Caco-2 (cell line): ENCODE data around the gene GABBR1. TPM values are rescaled to one million over a fixed set of nuclear protein-coding genes. Genes with fewer than 3 reads are reported as not detected.

ENCODE experiments used
- BruUV-seq: library from RNA; stranded (reverse); fragments of 400-500 nt; replicated peaks from 2 replicates; lab custom pipeline; 2021; lab: Mats Ljungman, UMichigan
- CTCF ChIA-PET: fragments of 300-600 bp; sonication (Branson Sonifier 250); formaldehyde crosslinking; loops from one replicate; lab custom pipeline; 2022; ENCODE audit warnings: antibody characterized with exemption; lab: Charles Lee
- POLR2A ChIA-PET: fragments of 300-600 bp; sonication (Branson Sonifier 250); formaldehyde crosslinking; loops from one replicate; lab custom pipeline; 2022; ENCODE audit warnings: antibody characterized with exemption; lab: Charles Lee
- DNase-seq, 2 experiments: peaks; one replicate each; pipeline versions ENCODE4 v3.0.0 to v3.0.0-alpha.2; 2020 to 2022
- H3K27me3 ChIP-seq: replicated peaks from 2 replicates; pipeline ENCODE4 v1.6.0; 2011; ENCODE audit warnings: low read length; ENCODE audit not compliant: control insufficient read depth, insufficient read depth
- H3K36me3 ChIP-seq: 2 replicates; pipeline ENCODE4 v1.5.1; 2011; ENCODE audit warnings: low read length; ENCODE audit not compliant: control insufficient read depth, insufficient read depth
- H3K4me1 ChIP-seq: fragments of 250-450 bp; sonication (Bioruptor Pico); 2 replicates; pipeline ENCODE4 v1.5.1; 2020; ENCODE audit warnings: mild to moderate bottlenecking
- H3K4me3 ChIP-seq: 2 replicates; pipeline ENCODE4 v1.5.1; 2011; ENCODE audit warnings: low read depth, mild to moderate bottlenecking, control low read depth, low read length
- H3K9me3 ChIP-seq: fragments of 250-450 bp; sonication (Bioruptor Pico); 2 replicates; pipeline ENCODE4 v1.5.1; 2020; ENCODE audit warnings: mild to moderate bottlenecking, moderate library complexity
- H3K27ac Mint-ChIP-seq: one replicate; pipeline ENCODE4 v1.8.0; 2022; ENCODE audit warnings: mixed read lengths; ENCODE audit not compliant: unreplicated experiment
- H3K27me3 Mint-ChIP-seq: one replicate; pipeline ENCODE4 v1.8.0; 2022; ENCODE audit warnings: mixed read lengths; ENCODE audit not compliant: insufficient read depth, unreplicated experiment
- H3K36me3 Mint-ChIP-seq: one replicate; pipeline ENCODE4 v1.8.0; 2022; ENCODE audit warnings: mild to moderate bottlenecking, mixed read lengths; ENCODE audit not compliant: insufficient read depth, unreplicated experiment
- H3K4me1 Mint-ChIP-seq: one replicate; pipeline ENCODE4 v1.8.0; 2022; ENCODE audit warnings: low read depth, mixed read lengths; ENCODE audit not compliant: unreplicated experiment
- H3K4me3 Mint-ChIP-seq: one replicate; pipeline ENCODE4 v1.8.0; 2022; ENCODE audit warnings: mild to moderate bottlenecking, moderate library complexity, mixed read lengths; ENCODE audit not compliant: unreplicated experiment
- H3K9me3 Mint-ChIP-seq: one replicate; pipeline ENCODE4 v1.8.0; 2022; ENCODE audit warnings: mixed read lengths; ENCODE audit not compliant: unreplicated experiment
- CTCF ChIP-seq, 2 experiments: fragments of 200-600 bp in 1 of 2; IDR thresholded peaks; 1 replicate in 1 of 2; 2 replicates in 1 of 2; pipeline versions ENCODE4 v1.5.1 to v1.8.0; 2011 to 2022; ENCODE audit warnings: antibody characterized with exemption in 1 of 2, control low read depth in 1 of 2, inconsistent platforms in 1 of 2, low read depth in 1 of 2, low read length in 1 of 2, mild to moderate bottlenecking in 1 of 2, moderate library complexity in 1 of 2; ENCODE audit not compliant: insufficient read depth in 1 of 2, severe bottlenecking in 1 of 2, unreplicated experiment in 1 of 2
- intact Hi-C: fragments of 100-400 bp; cut with micrococcal nuclease; formaldehyde crosslinking; loops from one replicate; pipeline ENCODE4 v1.10.0; 2022; ENCODE audit not compliant: unreplicated experiment
- total RNA-seq: library from RNA; stranded (reverse); gene quantifications from 2 replicates; pipeline ENCODE4 v1.2.3, GENCODE V29; 2022

The GABBR1 gene
- total RNA-seq, 1 experiment from 2014 or later: 3.3 TPM

GRCh38 chr6:29524044-29524443 lies 108.9 kb downstream of the GABBR1 start:
- Mint-ChIP-seq H3K36me3 (no peaks in the 10 kb centered on the region), H3K9me3 (peaks cover 10% of the 10 kb centered on the region), H3K4me3 (no peak overlapping the region), H3K27me3 (peaks cover 5% of the 10 kb centered on the region), H3K27ac (no peak overlapping the region), H3K4me1 (no peaks in the 10 kb centered on the region)
- Histone ChIP-seq H3K36me3 (no peaks in the 10 kb centered on the region), H3K27me3 (no peaks in the 10 kb centered on the region), H3K9me3 (peaks cover 4% of the 10 kb centered on the region; the same call in 1 of the 2 replicates), H3K4me1 (no peaks in the 10 kb centered on the region), H3K4me3 (no peak overlapping the region)
- intact Hi-C loops: no loop called here
- no peak for TF ChIP-seq CTCF (IDR thresholded peaks at IDR 0.05; ENCODE audit: insufficient read depth in 1 of 2, low read depth in 1 of 2, low read length in 1 of 2, severe bottlenecking in 1 of 2, unreplicated experiment in 1 of 2)
- no peak for DNase-seq
- POLR2A ChIA-PET: no interaction called here
- CTCF ChIA-PET: no interaction called here
- BruUV-seq: no TSS peak

GRCh38 chr6:29522227-29522626 lies 110.8 kb downstream of the GABBR1 start:
- BruUV-seq: no TSS peak
- peaks cover 4% of the 10 kb centered on the region; the same call in 1 of the 2 replicates for H3K9me3 ChIP-seq
- no peak for TF ChIP-seq CTCF (IDR thresholded peaks at IDR 0.05; ENCODE audit: insufficient read depth in 1 of 2, low read depth in 1 of 2, low read length in 1 of 2, severe bottlenecking in 1 of 2, unreplicated experiment in 1 of 2)
- POLR2A ChIA-PET: no interaction called here
- CTCF ChIA-PET: no interaction called here
- H3K9me3 Mint-ChIP-seq: peaks cover 10% of the 10 kb centered on the region
- H3K27me3 ChIP-seq: no peaks in the 10 kb centered on the region
- no peak overlapping the region for H3K4me3 ChIP-seq
- no peaks in the 10 kb centered on the region for H3K4me1 ChIP-seq
- no peaks in the 10 kb centered on the region for H3K36me3 Mint-ChIP-seq
- DNase-seq: no peak
- no peaks in the 10 kb centered on the region for H3K36me3 ChIP-seq
- H3K4me3 Mint-ChIP-seq: no peak overlapping the region
- intact Hi-C loops: no loop called here
- no peak overlapping the region for H3K27ac Mint-ChIP-seq
- H3K4me1 Mint-ChIP-seq: no peaks in the 10 kb centered on the region
- peaks cover 2% of the 10 kb centered on the region for H3K27me3 Mint-ChIP-seq

GRCh38 chr6:29521006-29521680 lies 111.8 kb downstream of the GABBR1 start:
- BruUV-seq: no TSS peak

More at GRCh38 chr6:29521006-29521680, 111.8 kb downstream of the GABBR1 start:
- TF ChIP-seq CTCF (IDR thresholded peaks at IDR 0.05; ENCODE audit: insufficient read depth in 1 of 2, low read depth in 1 of 2, low read length in 1 of 2, severe bottlenecking in 1 of 2, unreplicated experiment in 1 of 2): no peak
- H3K4me3 Mint-ChIP-seq: no peak overlapping the region
- H3K27me3 Mint-ChIP-seq: peaks cover 2% of the 10 kb centered on the region
- intact Hi-C loops: no loop called here
- DNase-seq: no peak
- no peaks in the 10 kb centered on the region for H3K4me1 Mint-ChIP-seq
- H3K27me3 ChIP-seq: no peaks in the 10 kb centered on the region
- no peak overlapping the region for H3K27ac Mint-ChIP-seq
- H3K9me3 ChIP-seq: peaks cover 4% of the 10 kb centered on the region; the same call in 1 of the 2 replicates
- ChIA-PET CTCF (no interaction called here), POLR2A (no interaction called here)
- no peaks in the 10 kb centered on the region for H3K4me1 ChIP-seq
- no peaks in the 10 kb centered on the region for H3K36me3 Mint-ChIP-seq
- H3K9me3 Mint-ChIP-seq: peaks cover 10% of the 10 kb centered on the region
- no peak overlapping the region for H3K4me3 ChIP-seq
- no peaks in the 10 kb centered on the region for H3K36me3 ChIP-seq
